SK-N-SH (cell line): ENCODE data around the gene ZNF774.

Experiments used
- MEF2A ChIP-seq: IDR thresholded peaks from 2 replicates; pipeline ENCODE4 v1.4.0; 2012; ENCODE audit warnings: low read depth, borderline replicate concordance
- YY1 ChIP-seq: IDR thresholded peaks from 2 replicates; pipeline ENCODE4 v1.4.0; 2012; ENCODE audit warnings: low read depth, mild to moderate bottlenecking
- TF ChIP-seq, protein P1 (sequence below): fragments of 200-600 bp; sonication (generic); IDR thresholded peaks from 2 replicates; pipeline ENCODE4 v1.6.1; 2017; ENCODE audit warnings: antibody characterized with exemption, mild to moderate bottlenecking, moderate library complexity

DNA sequence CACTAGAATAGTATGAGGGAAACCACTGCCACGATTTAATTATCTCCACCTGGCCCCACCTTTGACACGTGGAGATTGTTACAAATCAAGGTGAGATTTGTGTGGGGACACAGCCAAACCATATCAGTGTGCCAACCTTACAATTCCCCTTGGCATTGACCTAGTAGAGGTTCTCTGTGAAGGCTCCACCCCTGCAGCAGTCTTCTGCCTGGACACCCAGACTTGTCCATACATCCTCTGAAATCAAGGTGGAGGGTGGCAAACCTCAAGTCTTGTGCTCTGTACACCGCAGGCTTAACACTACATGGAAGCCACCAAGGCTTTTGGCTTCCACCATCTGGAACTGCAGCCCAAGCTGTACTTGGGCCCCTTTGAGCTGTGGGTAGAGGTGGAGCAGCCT is 27.2 kb downstream of the ZNF774 start:
- TF ChIP-seq, protein P1, sequence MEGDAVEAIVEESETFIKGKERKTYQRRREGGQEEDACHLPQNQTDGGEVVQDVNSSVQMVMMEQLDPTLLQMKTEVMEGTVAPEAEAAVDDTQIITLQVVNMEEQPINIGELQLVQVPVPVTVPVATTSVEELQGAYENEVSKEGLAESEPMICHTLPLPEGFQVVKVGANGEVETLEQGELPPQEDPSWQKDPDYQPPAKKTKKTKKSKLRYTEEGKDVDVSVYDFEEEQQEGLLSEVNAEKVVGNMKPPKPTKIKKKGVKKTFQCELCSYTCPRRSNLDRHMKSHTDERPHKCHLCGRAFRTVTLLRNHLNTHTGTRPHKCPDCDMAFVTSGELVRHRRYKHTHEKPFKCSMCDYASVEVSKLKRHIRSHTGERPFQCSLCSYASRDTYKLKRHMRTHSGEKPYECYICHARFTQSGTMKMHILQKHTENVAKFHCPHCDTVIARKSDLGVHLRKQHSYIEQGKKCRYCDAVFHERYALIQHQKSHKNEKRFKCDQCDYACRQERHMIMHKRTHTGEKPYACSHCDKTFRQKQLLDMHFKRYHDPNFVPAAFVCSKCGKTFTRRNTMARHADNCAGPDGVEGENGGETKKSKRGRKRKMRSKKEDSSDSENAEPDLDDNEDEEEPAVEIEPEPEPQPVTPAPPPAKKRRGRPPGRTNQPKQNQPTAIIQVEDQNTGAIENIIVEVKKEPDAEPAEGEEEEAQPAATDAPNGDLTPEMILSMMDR: no peak
- TF ChIP-seq MEF2A (no peak), YY1 (no peak)
